Prostate gland (tissue), 2 donors: ENCODE measurements around the gene ITPKB. TPM values are rescaled to one million over a fixed set of nuclear protein-coding genes. Genes with fewer than 3 reads are reported as not detected.

Source experiments
- DNase-seq: peaks from one replicate; pipeline ENCODE4 v3.0.0-alpha.2; 2019; ENCODE audit warnings: low spot score
- H3K27ac ChIP-seq, 2 donors: fragments of 200-600 bp; sonication (generic); 2 replicates each; pipeline ENCODE4 v1.5.1; 2017 to 2019
- H3K27me3 ChIP-seq: fragments of 200-600 bp; sonication (generic); replicated peaks from 2 replicates; pipeline ENCODE4 v1.5.1; 2019; ENCODE audit not compliant: insufficient read depth
- H3K36me3 ChIP-seq, 2 donors: fragments of 200-600 bp; sonication (generic); 1 replicate in 1 of 2; 2 replicates in 1 of 2; pipeline versions ENCODE4 v1.5.1 to v1.8.1; 2017 to 2019
- H3K4me1 ChIP-seq: fragments of 200-600 bp; sonication (generic); replicated peaks from 2 replicates; pipeline ENCODE4 v1.5.1; 2019
- H3K4me3 ChIP-seq, 2 donors: fragments of 200-600 bp; sonication (generic); 2 replicates each; pipeline ENCODE4 v1.5.1; 2017 to 2019
- H3K9me3 ChIP-seq: fragments of 200-600 bp; sonication (generic); 2 replicates; pipeline ENCODE4 v1.5.1; 2017
- CTCF ChIP-seq, 4 experiments: fragments of 200-600 bp in 2 of 4; fragments of 450-650 bp in 2 of 4; sonication (generic) in 2 of 4; IDR thresholded peaks; 1 replicate in 3 of 4; 2 replicates in 1 of 4; pipeline ENCODE4 v1.5.1; 2016 to 2019; ENCODE audit warnings: antibody characterized with exemption in 4 of 4, mild to moderate bottlenecking in 2 of 4, moderate library complexity in 2 of 4
- POLR2A ChIP-seq: fragments of 450-650 bp; IDR thresholded peaks from one replicate; pipeline ENCODE4 v1.6.1; 2016; ENCODE audit warnings: antibody characterized with exemption, mild to moderate bottlenecking
- POLR2AphosphoS5 ChIP-seq: sonication (generic); formaldehyde crosslinking; IDR thresholded peaks from one replicate; pipeline ENCODE4 v1.6.1; 2017; ENCODE audit warnings: antibody characterized with exemption
- WGBS: methylation state at CpG from one replicate; pipeline ENCODE4 v1.1.5; 2018; 5-methylcytosine and 5-hydroxymethylcytosine counted together
- intact Hi-C: fragments of 100-400 bp; cut with DNase I; formaldehyde crosslinking; loops from one replicate; pipeline ENCODE4 v1.14.2; 2022
- total RNA-seq, 2 donors: library from RNA; depleted of rRNA; stranded (reverse); fragments of >200 nt; gene quantifications; one replicate each; pipeline ENCODE4 v1.1.0, GENCODE V29; 2016

ITPKB gene
- total RNA-seq, 2 donors from 2014 or later: 47.5 to 49.2 TPM

- H3K9me3 ChIP-seq: no peaks in the 10 kb centered on the region
- H3K36me3 ChIP-seq: no peaks in the 10 kb centered on the region
- WGBS: 86% methylated on average over 7 of the region's 7 CpGs
- H3K27ac ChIP-seq: no peak overlapping the region
- no peak overlapping the region for H3K4me3 ChIP-seq
- DNase-seq: no peak
- intact Hi-C loops: no loop called here
- no peaks in the 10 kb centered on the region for H3K4me1 ChIP-seq
- no peaks in the 10 kb centered on the region for H3K27me3 ChIP-seq
- TF ChIP-seq POLR2A (no peak), CTCF (IDR thresholded peaks at IDR 0.05) (no peak), POLR2AphosphoS5 (no peak)
Observed at GRCh38 chr1:226684026-226684425, 55.1 kb downstream of the ITPKB start.

- TF ChIP-seq POLR2AphosphoS5: no peak
- no peak for TF ChIP-seq POLR2A
- TF ChIP-seq CTCF (IDR thresholded peaks at IDR 0.05): no peak
- DNase-seq: no peak
- Histone ChIP-seq H3K27me3 (no peaks in the 10 kb centered on the region), H3K4me1 (peaks cover under 1% of the 10 kb centered on the region), H3K27ac (peak overlapping the region; percentile 11 to 28), H3K4me3 (no peak overlapping the region), H3K36me3 (no peaks in the 10 kb centered on the region), H3K9me3 (no peaks in the 10 kb centered on the region)
- 88% methylated on average over 9 of the region's 9 CpGs for WGBS
- intact Hi-C loops: no loop called here
Observed at GRCh38 chr1:226682871-226683814, 55.9 kb downstream of the ITPKB start.

GRCh38 chr1:226681652-226682493 is 57.2 kb downstream of the ITPKB start:
- no peak overlapping the region for H3K4me3 ChIP-seq
- DNase-seq: no peak
- no peaks in the 10 kb centered on the region for H3K36me3 ChIP-seq
- H3K27ac ChIP-seq: peak overlapping the region in 1 of 2 donors; percentile 97
- no peaks in the 10 kb centered on the region for H3K9me3 ChIP-seq
- TF ChIP-seq POLR2AphosphoS5 (no peak), CTCF (IDR thresholded peaks at IDR 0.05) (no peak), POLR2A (no peak)
- no peaks in the 10 kb centered on the region for H3K27me3 ChIP-seq
- peaks cover 8% of the 10 kb centered on the region for H3K4me1 ChIP-seq
- intact Hi-C loops: no loop called here
- WGBS: 71% methylated on average over 4 of the region's 4 CpGs

- H3K4me1 ChIP-seq: peaks cover 8% of the 10 kb centered on the region
- WGBS: 60% methylated on average over 5 of the region's 5 CpGs
- intact Hi-C loops: no loop called here
- no peaks in the 10 kb centered on the region for H3K27me3 ChIP-seq
- no peak overlapping the region for H3K4me3 ChIP-seq
- DNase-seq: no peak
- H3K36me3 ChIP-seq: no peaks in the 10 kb centered on the region
- TF ChIP-seq POLR2A: no peak
- TF ChIP-seq CTCF (IDR thresholded peaks at IDR 0.05): no peak
- TF ChIP-seq POLR2AphosphoS5: no peak
- H3K9me3 ChIP-seq: no peaks in the 10 kb centered on the region
- peak overlapping the region; percentile 95 to 97 for H3K27ac ChIP-seq
Observed at GRCh38 chr1:226680653-226681052, 58.4 kb downstream of the ITPKB start.
